OCI-LY1 (cell line): ENCODE results near the gene NAV3.

Source experiments
- H2AFZ ChIP-seq: fragments of 200-600 bp; sonication (generic), shearing (Covaris generic); 2 replicates; pipeline ENCODE4 v1.6.0; 2014; ENCODE audit warnings: antibody characterized with exemption, mild to moderate bottlenecking, low read length
- H3F3A ChIP-seq: fragments of 200-600 bp; sonication (generic), shearing (Covaris generic); 2 replicates; pipeline ENCODE4 v1.6.0; 2014; ENCODE audit warnings: mild to moderate bottlenecking, antibody characterized with exemption, low read length, moderate library complexity; ENCODE audit not compliant: insufficient read depth
- H3K27ac ChIP-seq: fragments of 200-600 bp; sonication (generic); 2 replicates; pipeline ENCODE4 v1.5.1; 2014; ENCODE audit warnings: low read length, mixed run types, mild to moderate bottlenecking, low read depth; ENCODE audit not compliant: poor library complexity, severe bottlenecking
- H3K27me3 ChIP-seq: fragments of 200-600 bp; sonication (generic); 2 replicates; pipeline ENCODE4 v1.6.0; 2014; ENCODE audit warnings: antibody characterized with exemption, mild to moderate bottlenecking, low read length, moderate library complexity; ENCODE audit not compliant: insufficient read depth
- H3K36me3 ChIP-seq: fragments of 200-600 bp; sonication (generic); 2 replicates; pipeline ENCODE4 v1.6.1; 2014; ENCODE audit warnings: mild to moderate bottlenecking, antibody characterized with exemption, low read length, moderate library complexity, mixed read lengths; ENCODE audit not compliant: insufficient read depth
- H3K4me1 ChIP-seq: fragments of 200-600 bp; sonication (generic); 2 replicates; pipeline ENCODE4 v1.5.1; 2014; ENCODE audit warnings: mild to moderate bottlenecking, low read length, moderate library complexity; ENCODE audit not compliant: insufficient read depth, severe bottlenecking
- H3K4me2 ChIP-seq: fragments of 200-600 bp; sonication (generic), shearing (Covaris generic); 2 replicates; pipeline ENCODE4 v1.6.1; 2014; ENCODE audit warnings: low read length
- H3K4me3 ChIP-seq: fragments of 200-600 bp; sonication (generic); 2 replicates; pipeline ENCODE4 v1.5.1; 2014; ENCODE audit warnings: low read length, low read depth, mild to moderate bottlenecking, mixed read lengths; ENCODE audit not compliant: poor library complexity, severe bottlenecking
- H3K79me2 ChIP-seq: fragments of 200-600 bp; shearing (Covaris generic); 2 replicates; pipeline ENCODE4 v1.6.1; 2016; ENCODE audit warnings: mixed run types, low read length, mixed read lengths; ENCODE audit not compliant: insufficient read depth
- H3K9ac ChIP-seq: fragments of 200-600 bp; sonication (generic), shearing (Covaris generic); 2 replicates; pipeline ENCODE4 v1.6.1; 2014; ENCODE audit warnings: mild to moderate bottlenecking, low read length, mixed read lengths
- H3K9me2 ChIP-seq: fragments of 200-600 bp; sonication (generic), shearing (Covaris generic); 2 replicates; pipeline ENCODE4 v1.6.1; 2014; ENCODE audit warnings: low read depth, mild to moderate bottlenecking, low read length, mixed read lengths
- H3K9me3 ChIP-seq: fragments of 200-600 bp; shearing (Covaris generic); 2 replicates; pipeline ENCODE4 v1.6.1; 2014; ENCODE audit warnings: low read length, mixed read lengths
- H4K20me1 ChIP-seq: fragments of 200-600 bp; sonication (generic), shearing (Covaris generic); 2 replicates; pipeline ENCODE4 v1.6.0; 2016; ENCODE audit warnings: mild to moderate bottlenecking, low read length; ENCODE audit not compliant: insufficient read depth
- CTCF ChIP-seq: fragments of 200-600 bp; sonication (generic), shearing (Covaris generic); IDR thresholded peaks from 2 replicates; pipeline ENCODE4 v1.5.1; 2017; ENCODE audit warnings: mild to moderate bottlenecking, antibody characterized with exemption, low read length, moderate library complexity, mixed read lengths
- EZH2 ChIP-seq: fragments of 200-600 bp; sonication (generic), shearing (Covaris generic); IDR thresholded peaks from 2 replicates; pipeline ENCODE4 v1.8.0; 2017; ENCODE audit warnings: borderline replicate concordance, mixed run types, mild to moderate bottlenecking, antibody characterized with exemption, low read length, moderate library complexity, mixed read lengths

NAV3 gene

GRCh38 chr12:78018939-78019338 lies 188.2 kb downstream of the NAV3 start:
- H3K4me3 ChIP-seq, result no peak overlapping the region
- no peak overlapping the region for H3K4me2 ChIP-seq
- H3K36me3 ChIP-seq, result no peaks in the 10 kb centered on the region
- H3K4me1 ChIP-seq, result no peaks in the 10 kb centered on the region
- no peaks in the 10 kb centered on the region for H4K20me1 ChIP-seq
- no peak overlapping the region for H2AFZ ChIP-seq
- H3K9ac ChIP-seq, result no peak overlapping the region
- H3K9me3 ChIP-seq, result no peaks in the 10 kb centered on the region
- H3K27ac ChIP-seq, result no peak overlapping the region
- TF ChIP-seq CTCF (no peak), EZH2 (no peak)
- no peaks in the 10 kb centered on the region; the same call in 1 of the 2 replicates for H3F3A ChIP-seq
- peaks cover 5% of the 10 kb centered on the region; the same call in 1 of the 2 replicates for H3K27me3 ChIP-seq
- H3K9me2 ChIP-seq, result no peaks in the 10 kb centered on the region
- no peaks in the 10 kb centered on the region for H3K79me2 ChIP-seq

- Histone ChIP-seq H4K20me1 (no peaks in the 10 kb centered on the region), H3K9ac (no peak overlapping the region), H3K36me3 (no peaks in the 10 kb centered on the region), H3K9me3 (no peaks in the 10 kb centered on the region), H3K27ac (no peak overlapping the region), H3K4me1 (no peaks in the 10 kb centered on the region), H3K79me2 (no peaks in the 10 kb centered on the region), H3K9me2 (no peaks in the 10 kb centered on the region), H3F3A (no peaks in the 10 kb centered on the region), H3K4me2 (no peak overlapping the region), H2AFZ (no peak overlapping the region), H3K27me3 (no peaks in the 10 kb centered on the region), H3K4me3 (no peak overlapping the region)
- TF ChIP-seq CTCF (no peak), EZH2 (no peak)
Measured at GRCh38 chr12:78028426-78028825, 197.7 kb downstream of the NAV3 start.

GRCh38 chr12:78034025-78034424 lies 203.3 kb downstream of the NAV3 start:
- Histone ChIP-seq H3K4me1 (no peaks in the 10 kb centered on the region), H3K36me3 (no peaks in the 10 kb centered on the region), H3K27ac (no peak overlapping the region), H3K9me2 (no peaks in the 10 kb centered on the region), H3K4me3 (no peak overlapping the region), H3K9me3 (no peaks in the 10 kb centered on the region), H2AFZ (no peak overlapping the region), H3K79me2 (no peaks in the 10 kb centered on the region), H4K20me1 (no peaks in the 10 kb centered on the region), H3K27me3 (no peaks in the 10 kb centered on the region), H3F3A (no peaks in the 10 kb centered on the region), H3K9ac (no peak overlapping the region), H3K4me2 (no peak overlapping the region)
- TF ChIP-seq EZH2, result no peak
- no peak for TF ChIP-seq CTCF
